Measurements from ENCODE around the gene CBARP.
A peak's percentile ranks its signal among the peaks of the same experiment; 100 is the strongest.

Gene CBARP

DNA sequence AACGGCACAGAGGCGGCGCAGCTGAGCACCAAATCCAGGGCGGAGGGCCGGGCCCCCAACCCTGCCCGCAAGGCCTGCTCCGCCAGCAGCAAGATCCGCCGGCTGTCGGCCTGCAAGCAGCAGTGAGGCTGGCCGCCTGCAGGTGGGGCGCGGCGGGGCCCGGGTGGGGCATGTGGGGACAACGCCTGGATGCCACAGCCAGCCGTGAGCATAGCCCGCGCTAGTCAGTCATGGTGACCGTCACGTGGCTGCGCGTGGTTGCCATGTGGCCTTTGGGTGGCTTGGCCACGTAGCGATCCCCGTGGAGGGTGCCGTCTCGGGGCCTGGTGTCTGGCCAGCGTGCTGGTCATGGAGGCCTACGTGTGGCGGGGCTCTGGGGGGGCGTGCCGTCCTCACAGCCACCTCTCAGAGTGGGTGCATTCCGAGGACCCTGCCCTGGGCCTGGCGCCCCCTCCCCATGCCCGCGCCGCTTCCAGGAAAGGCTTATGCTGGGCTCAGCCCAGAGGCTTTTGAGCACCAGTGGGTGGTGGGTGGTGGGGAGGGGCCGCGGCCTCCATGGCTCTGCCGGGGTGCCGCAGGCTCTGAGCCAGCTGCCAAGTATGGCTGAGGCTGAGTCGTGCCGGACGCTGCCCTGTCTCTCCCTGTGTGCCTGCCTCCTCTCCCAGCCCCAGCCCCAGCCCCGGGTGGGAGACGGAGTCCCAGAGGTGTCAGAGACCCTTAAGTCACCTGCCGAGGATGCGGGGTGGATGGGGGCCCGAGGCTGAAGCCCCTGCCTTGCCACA is 11.1 kb downstream of the CBARP start (continued):
- 0 out of 2 replicates have a peak, but pooled peaks have one; percentile 11 for TF ChIP-seq KLF17 (tag by site-specific recombination; IDR thresholded peaks at IDR 0.05)
- TF ChIP-seq ZNF324 (tag by site-specific recombination; IDR thresholded peaks at IDR 0.05) = no peak
- TF ChIP-seq REST (tag by site-specific recombination; IDR thresholded peaks at IDR 0.05) = no peak
- TF ChIP-seq, protein P1, sequence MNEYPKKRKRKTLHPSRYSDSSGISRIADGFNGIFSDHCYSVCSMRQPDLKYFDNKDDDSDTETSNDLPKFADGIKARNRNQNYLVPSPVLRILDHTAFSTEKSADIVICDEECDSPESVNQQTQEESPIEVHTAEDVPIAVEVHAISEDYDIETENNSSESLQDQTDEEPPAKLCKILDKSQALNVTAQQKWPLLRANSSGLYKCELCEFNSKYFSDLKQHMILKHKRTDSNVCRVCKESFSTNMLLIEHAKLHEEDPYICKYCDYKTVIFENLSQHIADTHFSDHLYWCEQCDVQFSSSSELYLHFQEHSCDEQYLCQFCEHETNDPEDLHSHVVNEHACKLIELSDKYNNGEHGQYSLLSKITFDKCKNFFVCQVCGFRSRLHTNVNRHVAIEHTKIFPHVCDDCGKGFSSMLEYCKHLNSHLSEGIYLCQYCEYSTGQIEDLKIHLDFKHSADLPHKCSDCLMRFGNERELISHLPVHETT (tag by site-specific recombination; IDR thresholded peaks at IDR 0.05) = no peak
- TF ChIP-seq, protein P2, sequence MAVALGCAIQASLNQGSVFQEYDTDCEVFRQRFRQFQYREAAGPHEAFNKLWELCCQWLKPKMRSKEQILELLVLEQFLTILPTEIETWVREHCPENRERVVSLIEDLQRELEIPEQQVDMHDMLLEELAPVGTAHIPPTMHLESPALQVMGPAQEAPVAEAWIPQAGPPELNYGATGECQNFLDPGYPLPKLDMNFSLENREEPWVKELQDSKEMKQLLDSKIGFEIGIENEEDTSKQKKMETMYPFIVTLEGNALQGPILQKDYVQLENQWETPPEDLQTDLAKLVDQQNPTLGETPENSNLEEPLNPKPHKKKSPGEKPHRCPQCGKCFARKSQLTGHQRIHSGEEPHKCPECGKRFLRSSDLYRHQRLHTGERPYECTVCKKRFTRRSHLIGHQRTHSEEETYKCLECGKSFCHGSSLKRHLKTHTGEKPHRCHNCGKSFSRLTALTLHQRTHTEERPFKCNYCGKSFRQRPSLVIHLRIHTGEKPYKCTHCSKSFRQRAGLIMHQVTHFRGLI (tag by site-specific recombination; IDR thresholded peaks at IDR 0.05) = peak; percentile 53
- no peak for TF ChIP-seq SP2 (tag by site-specific recombination; IDR thresholded peaks at IDR 0.05)
- TF ChIP-seq ZFP69B (tag by site-specific recombination; IDR thresholded peaks at IDR 0.05) = no peak
- 0 out of 2 replicates have a peak, but pooled peaks have one; percentile 3 for TF ChIP-seq GLIS2 (tag by site-specific recombination; IDR thresholded peaks at IDR 0.05)
- TF ChIP-seq PRDM6 (tag by site-specific recombination; IDR thresholded peaks at IDR 0.05) = no peak
- no peak for TF ChIP-seq ZNF501 (tag by site-specific recombination; IDR thresholded peaks at IDR 0.05)
- TF ChIP-seq ZNF776 (tag by site-specific recombination; IDR thresholded peaks at IDR 0.05; ENCODE audit: borderline replicate concordance) = no peak
- no peak for TF ChIP-seq ZNF768 (tag by site-specific recombination; IDR thresholded peaks at IDR 0.05)
- no peak for TF ChIP-seq ZFP3 (tag by site-specific recombination; IDR thresholded peaks at IDR 0.05; ENCODE audit: low read depth)

DNA sequence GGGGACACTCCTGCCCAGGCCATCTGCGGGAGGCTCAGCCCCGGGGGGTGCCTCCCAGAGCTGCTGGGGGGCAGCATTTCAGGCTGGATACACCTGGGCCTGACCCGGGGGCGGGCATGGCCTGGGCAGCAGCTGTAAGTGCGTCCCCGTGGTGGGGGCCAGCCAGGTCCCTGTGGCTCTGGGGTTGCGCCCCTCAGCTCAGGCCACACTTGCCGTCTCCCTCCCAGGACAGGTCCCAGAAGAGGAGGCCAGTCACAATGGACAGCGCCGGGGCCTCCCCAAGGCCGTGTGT is 11.6 kb downstream of the CBARP start:
- ChIA-PET POLR2A (interaction anchor here (0.9 to 1.0 kb wide), 2 partner anchors 43 to 123 kb away, joined by 3 to 5 read pairs; partner anchors contain the start of gene CIRBP), CTCF (interaction anchor here (0.9 to 1.2 kb wide), 2 partner anchors 18 to 32 kb away, joined by 3 to 5 read pairs; no protein-coding TSS in a partner anchor)
- H3K4me3 ChIP-seq (ENCODE audit: low read depth, low read length) = no peak overlapping the region
- H3K27ac ChIP-seq (ENCODE audit: extremely low read depth, low read depth, low read length) = no peak overlapping the region
- no peaks in the 10 kb centered on the region for H3K9me3 ChIP-seq (ENCODE audit: control insufficient read depth, insufficient read depth, low read depth, low read length)
- H3K36me3 ChIP-seq (ENCODE audit: control insufficient read depth in 2 of 2, insufficient read depth in 1 of 2, low read length in 2 of 2) = peaks cover 0 to 69% of the 10 kb centered on the region in 2 experiments; a peak in 2 of 3 replicates
- H3K4me1 ChIP-seq (ENCODE audit: control insufficient read depth, insufficient read depth, low read length) = no peaks in the 10 kb centered on the region
- no peak for TF ChIP-seq ZNF366 (tag by site-specific recombination; conservative IDR thresholded peaks at IDR 0.05)
- TF ChIP-seq ZNF654 (tag by site-specific recombination; IDR thresholded peaks at IDR 0.05; ENCODE audit: low read depth) = no peak
- TF ChIP-seq TRIM28 (IDR thresholded peaks at IDR 0.05; ENCODE audit: borderline replicate concordance, low read length) = no peak
- TF ChIP-seq ZNF514 (tag by site-specific recombination; IDR thresholded peaks at IDR 0.05) = no peak
- no peak for TF ChIP-seq ZNF184 (tag by site-specific recombination; IDR thresholded peaks at IDR 0.05)
- no peak for TF ChIP-seq ZNF211 (tag by site-specific recombination; IDR thresholded peaks at IDR 0.05; ENCODE audit: low read depth)
- TF ChIP-seq GLIS1 (tag by site-specific recombination; IDR thresholded peaks at IDR 0.05) = peak; percentile 71
- TF ChIP-seq ZNF350 (tag by site-specific recombination; IDR thresholded peaks at IDR 0.05) = no peak
- TF ChIP-seq ZNF341 (tag by site-specific recombination; IDR thresholded peaks at IDR 0.05; ENCODE audit: low read depth) = no peak
- TF ChIP-seq ZFP3 (tag by site-specific recombination; IDR thresholded peaks at IDR 0.05; ENCODE audit: low read depth) = no peak
- 0 out of 2 replicates have a peak, but pooled peaks have one; percentile 15 for TF ChIP-seq SCRT2 (tag by site-specific recombination; IDR thresholded peaks at IDR 0.05)
- TF ChIP-seq ZNF677 (tag by site-specific recombination; IDR thresholded peaks at IDR 0.05) = no peak
- TF ChIP-seq PRDM6 (tag by site-specific recombination; IDR thresholded peaks at IDR 0.05) = no peak
- no peak for TF ChIP-seq ZNF529 (tag by site-specific recombination; IDR thresholded peaks at IDR 0.05; ENCODE audit: insufficient replicate concordance)
- no peak for TF ChIP-seq ZNF48 (tag by site-specific recombination; IDR thresholded peaks at IDR 0.05)

Data from HEK293 (cell line).